Measurements from ENCODE around the gene LGR6. TPM values are rescaled to one million over a fixed set of nuclear protein-coding genes. Genes with fewer than 3 reads are reported as not detected.

The LGR6 gene
- total RNA-seq, 4 donors from 2014 or later = 0.12 to 2.8 (median 0.48) TPM

DNA sequence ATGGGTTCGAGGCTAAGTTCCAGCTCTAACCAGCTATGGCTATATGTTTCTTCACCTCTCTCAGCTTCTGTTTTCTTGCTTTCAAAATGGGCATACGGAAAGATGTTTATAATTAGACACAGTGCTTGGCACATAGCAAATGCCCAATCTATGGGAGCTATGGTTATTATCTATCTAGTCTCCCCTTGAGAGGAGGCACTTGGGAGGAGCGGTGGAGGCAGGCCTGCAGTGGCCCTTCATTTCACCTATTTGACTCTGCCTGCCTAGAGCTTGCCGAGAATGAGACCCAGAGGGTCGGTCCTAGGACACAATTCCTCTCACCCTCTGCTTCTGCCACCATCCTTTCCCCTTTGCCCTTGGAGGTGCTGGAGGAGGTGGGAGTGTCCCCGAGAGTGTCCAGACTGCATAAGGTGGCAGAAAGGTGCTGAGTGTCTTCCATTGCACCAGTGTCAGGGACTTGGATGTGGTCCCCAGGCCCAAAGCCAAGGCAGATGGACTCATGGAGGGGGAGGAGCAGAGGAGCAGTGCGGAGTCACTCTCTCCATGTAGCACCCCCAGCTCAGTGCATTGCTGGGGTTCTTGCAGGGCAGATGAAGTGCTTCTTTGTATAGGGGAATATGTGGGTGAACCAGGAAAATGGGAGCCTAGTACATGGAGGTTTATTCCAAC, 9.0 kb downstream of the LGR6 start:
- Histone ChIP-seq H3K36me3 (no peaks in the 10 kb centered on the region), H3K27ac (no peak overlapping the region), H3K9me3 (no peaks in the 10 kb centered on the region), H3K27me3 (peaks cover 18% of the 10 kb centered on the region), H3K4me1 (peaks cover 0 to 18% (median 0%) of the 10 kb centered on the region in 3 donors), H3K4me3 (no peak overlapping the region)
- no peak for ATAC-seq
- WGBS, 2 donors (ENCODE audit: low coverage in 1 of 2) = 50 to 81% methylated on average over 1 to 5 of the region's 7 CpGs
- no peak for TF ChIP-seq POLR2A (IDR thresholded peaks at IDR 0.05)
- TF ChIP-seq POLR2AphosphoS5 (IDR thresholded peaks at IDR 0.05) = no peak
- TF ChIP-seq EP300 (IDR thresholded peaks at IDR 0.05) = no peak
- no peak for TF ChIP-seq CTCF (IDR thresholded peaks at IDR 0.05)

DNA sequence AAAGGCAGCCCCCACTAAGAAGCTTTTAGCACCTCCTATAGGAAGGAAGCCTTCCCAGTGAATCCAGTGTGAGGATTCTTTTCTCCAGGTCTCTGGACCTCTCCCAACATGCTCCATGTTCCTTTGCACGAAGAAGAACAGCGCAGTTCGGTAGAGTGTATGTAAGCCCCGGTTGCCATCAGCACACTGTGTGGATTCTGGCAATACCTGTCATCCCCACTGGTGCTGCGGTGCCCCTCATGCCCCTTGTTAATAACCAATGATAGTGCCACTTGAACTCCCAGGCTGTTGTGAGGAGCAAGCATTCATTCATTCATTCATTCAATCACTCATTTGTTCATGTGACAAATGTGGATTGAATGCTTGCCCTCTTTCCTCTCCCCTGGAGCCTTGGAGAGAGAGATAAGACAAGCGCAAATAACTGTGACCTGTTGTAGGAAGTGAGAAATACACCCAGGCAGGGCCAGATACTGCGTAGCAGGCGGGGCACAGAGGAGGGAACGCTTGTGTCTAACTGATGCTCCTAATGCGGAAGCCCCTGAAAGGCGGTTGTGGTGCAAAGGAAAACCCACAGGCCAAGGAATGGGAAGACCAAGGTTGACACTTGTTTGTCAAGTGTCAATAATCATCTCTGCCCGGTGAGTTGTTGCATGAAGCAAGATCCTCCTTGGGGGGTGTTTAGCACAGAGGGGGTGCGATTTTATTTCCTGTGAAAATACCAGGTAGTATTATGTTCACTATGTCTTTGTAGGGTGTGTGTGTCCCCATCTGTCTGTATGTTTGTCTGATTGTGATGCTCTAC, 9.8 kb downstream of the LGR6 start:
- no peak for TF ChIP-seq POLR2AphosphoS5 (IDR thresholded peaks at IDR 0.05)
- no peak for TF ChIP-seq POLR2A (IDR thresholded peaks at IDR 0.05)
- no peak for TF ChIP-seq CTCF (IDR thresholded peaks at IDR 0.05)
- no peak for TF ChIP-seq EP300 (IDR thresholded peaks at IDR 0.05)
- Histone ChIP-seq H3K9me3 (no peaks in the 10 kb centered on the region), H3K36me3 (no peaks in the 10 kb centered on the region), H3K4me3 (no peak overlapping the region), H3K27me3 (peaks cover 26% of the 10 kb centered on the region), H3K27ac (no peak overlapping the region), H3K4me1 (peaks cover 0 to 21% (median 0%) of the 10 kb centered on the region in 3 donors)
- 62 to 67% methylated on average over 6 to 7 of the region's 13 CpGs for WGBS, 2 donors (ENCODE audit: low coverage in 1 of 2)
- ATAC-seq = no peak

GRCh38 chr1:202204065-202204464, 10.5 kb downstream of the LGR6 start:
- H3K4me1 ChIP-seq = peaks cover 0 to 21% (median 0%) of the 10 kb centered on the region in 3 donors

GRCh38 chr1:202205523-202206190, 12.1 kb downstream of the LGR6 start:
- H3K36me3 ChIP-seq = no peaks in the 10 kb centered on the region
- H3K9me3 ChIP-seq = no peaks in the 10 kb centered on the region
- H3K27ac ChIP-seq = no peak overlapping the region
- ATAC-seq = no peak
- no peak overlapping the region for H3K4me3 ChIP-seq
- WGBS, 2 donors (ENCODE audit: low coverage in 1 of 2) = 54 to 63% methylated on average over 4 to 5 of the region's 5 CpGs
- H3K27me3 ChIP-seq = peaks cover 45% of the 10 kb centered on the region
- TF ChIP-seq CTCF (IDR thresholded peaks at IDR 0.05) (no peak), EP300 (IDR thresholded peaks at IDR 0.05) (no peak)
- H3K4me1 ChIP-seq = peaks cover 0 to 9% (median 0%) of the 10 kb centered on the region in 3 donors

More at GRCh38 chr1:202204065-202204464, 10.5 kb downstream of the LGR6 start:
- Histone ChIP-seq H3K27me3 (peaks cover 32% of the 10 kb centered on the region), H3K36me3 (no peaks in the 10 kb centered on the region), H3K27ac (no peak overlapping the region), H3K4me3 (no peak overlapping the region), H3K9me3 (no peaks in the 10 kb centered on the region)
- no peak for ATAC-seq
- TF ChIP-seq CTCF (IDR thresholded peaks at IDR 0.05) (no peak), POLR2AphosphoS5 (IDR thresholded peaks at IDR 0.05) (no peak), POLR2A (IDR thresholded peaks at IDR 0.05) (no peak), EP300 (IDR thresholded peaks at IDR 0.05) (no peak)
- 36% methylated on average over 1 of the region's 1 CpG; no CpG with 5 or more reads in 1 of the 2 donors for WGBS, 2 donors (ENCODE audit: low coverage in 1 of 2)

Measured in gastroesophageal sphincter (tissue), 4 donors.